Stimulated activated CD8-positive, alpha-beta memory T cell treated with anti-CD3 and anti-CD28 coated beads, Interleukin-15, amount 100 ng/mL, for 4 hours (primary cell): ENCODE results near the gene SBK2.
"Not testable (repeated sequence)": the region's sequence is repeated elsewhere in the genome, so short reads cannot be mapped to it uniquely, and the experiment has no call there.

ENCODE experiments used
- DNase-seq, 2 donors: peaks; one replicate each; pipeline ENCODE4 v3.0.0-alpha.2; 2020; ENCODE audit warnings: low read depth in 2 of 2

Gene SBK2

DNA sequence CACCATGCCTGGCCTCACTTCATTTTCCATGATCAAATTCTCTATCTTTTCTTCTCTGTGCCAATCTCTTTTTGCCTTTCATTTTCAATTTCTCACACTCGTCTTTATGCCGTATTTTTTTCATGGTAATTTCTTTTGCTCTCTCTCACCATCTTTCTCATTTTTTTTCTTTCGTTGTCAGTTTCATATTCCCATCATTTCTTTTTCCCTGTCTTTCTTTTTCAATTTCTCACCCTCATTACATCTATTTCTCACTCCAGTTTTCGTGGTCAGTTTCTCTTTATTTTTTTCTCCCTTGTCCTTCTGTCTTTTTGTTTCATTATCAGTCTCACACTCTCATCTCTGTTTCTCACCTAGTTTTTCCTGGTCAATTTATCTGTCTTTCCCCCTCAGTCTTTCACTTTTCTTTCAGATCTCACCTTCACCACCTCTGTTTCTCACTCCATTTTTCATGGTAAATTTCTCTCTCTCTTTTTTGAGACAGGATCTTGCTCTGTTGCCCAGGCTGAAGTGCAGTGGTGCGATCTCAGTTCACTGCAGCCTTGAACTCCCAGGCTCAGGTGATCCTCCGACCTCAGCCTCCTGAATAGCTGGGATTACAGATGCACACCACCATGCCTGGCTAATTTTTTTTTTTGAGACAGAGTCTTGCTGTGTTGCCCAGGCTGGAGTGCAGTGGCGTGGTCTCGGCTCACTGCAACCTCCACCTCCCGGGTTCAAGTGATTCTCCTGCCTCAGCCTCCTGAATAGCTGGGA, 34.6 kb downstream of the SBK2 start:
- DNase-seq = no peak

- DNase-seq = no peak
Observed at GRCh38 chr19:55500368-55500952, 36.5 kb downstream of the SBK2 start.

DNA sequence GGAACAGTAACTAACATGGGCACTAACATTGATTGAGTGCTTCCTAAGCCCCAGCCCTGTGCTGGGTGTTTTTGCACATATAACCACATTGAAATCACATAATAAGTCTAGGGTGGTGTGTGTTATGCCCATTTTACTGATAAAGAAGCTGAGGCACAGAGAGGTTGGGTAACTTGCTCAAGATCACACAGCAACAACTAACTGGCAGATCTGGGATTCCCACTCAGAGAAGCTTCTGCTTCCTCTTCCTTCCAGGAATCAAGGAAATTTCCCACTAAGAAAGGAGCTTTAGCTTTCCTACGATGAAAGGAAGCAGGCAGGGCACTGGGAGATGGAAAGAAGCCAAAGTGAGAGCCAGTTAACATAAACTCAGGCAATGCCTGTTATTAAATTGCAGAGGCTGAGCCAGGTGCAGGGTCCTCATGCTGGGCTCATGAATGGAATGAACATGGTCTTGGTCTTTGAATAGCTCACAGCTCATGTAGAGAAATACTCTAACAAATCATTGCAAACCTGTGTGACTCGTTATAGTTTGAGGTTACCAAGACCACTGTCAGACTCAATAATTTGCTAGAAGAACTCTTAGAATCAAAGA, 38.6 kb downstream of the SBK2 start:
- DNase-seq = no peak

- no peak for DNase-seq
Observed at GRCh38 chr19:55497763-55498162, 39.2 kb downstream of the SBK2 start.

DNA sequence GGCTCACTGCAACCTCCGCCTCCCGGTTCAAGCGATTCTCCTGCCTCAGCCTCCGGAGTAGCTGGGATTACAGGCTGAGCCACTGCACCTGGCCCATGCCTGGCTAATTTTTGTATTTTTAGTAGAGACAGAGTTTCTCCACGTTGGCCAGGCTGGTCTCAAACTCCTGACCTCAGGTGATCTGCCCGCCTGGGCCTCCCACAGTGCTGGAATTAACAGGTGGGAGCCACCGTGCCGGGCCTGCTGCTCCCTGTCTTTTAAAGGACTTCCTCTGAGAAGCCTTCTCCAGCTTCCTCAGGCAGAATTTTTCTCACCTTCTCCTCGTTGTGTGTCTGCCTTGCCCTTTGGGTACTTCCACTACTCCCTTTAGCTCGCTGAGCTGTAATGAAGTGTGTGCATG, 40.1 kb downstream of the SBK2 start:
- DNase-seq = not testable (repeated sequence)

GRCh38 chr19:55495646-55496349, 41.1 kb downstream of the SBK2 start:
- no peak for DNase-seq

DNA sequence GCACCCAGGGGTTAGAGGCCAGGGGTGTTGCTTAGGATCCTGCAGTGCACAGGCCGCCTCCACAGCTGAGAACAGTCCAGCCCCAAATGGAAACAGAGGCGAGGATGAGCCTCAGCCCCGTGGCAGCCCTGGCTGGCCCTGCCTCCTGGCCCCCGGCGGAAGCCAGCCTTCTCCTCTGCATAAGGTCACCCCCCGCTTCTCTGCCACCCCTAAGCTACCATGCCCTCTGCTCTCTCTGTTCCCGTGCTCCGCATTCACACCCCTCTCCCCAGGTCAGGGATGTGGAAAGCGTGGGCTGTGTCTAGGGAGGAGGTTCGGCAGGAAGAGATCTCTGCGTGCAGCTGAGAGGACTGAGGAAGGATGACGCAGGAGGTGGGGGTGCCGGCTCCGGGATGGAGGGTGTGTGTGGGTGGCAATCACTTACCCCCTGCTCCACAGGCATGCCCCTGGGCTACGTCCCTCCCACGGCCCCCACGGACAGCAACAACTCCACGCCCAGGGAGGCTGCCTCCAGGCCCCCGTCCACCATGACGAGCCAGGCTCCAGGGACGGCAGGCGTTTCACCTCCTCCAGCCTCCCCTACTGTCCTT, 42.7 kb downstream of the SBK2 start:
- no peak for DNase-seq

GRCh38 chr19:55493645-55494171, 43.2 kb downstream of the SBK2 start:
- no peak for DNase-seq

DNA sequence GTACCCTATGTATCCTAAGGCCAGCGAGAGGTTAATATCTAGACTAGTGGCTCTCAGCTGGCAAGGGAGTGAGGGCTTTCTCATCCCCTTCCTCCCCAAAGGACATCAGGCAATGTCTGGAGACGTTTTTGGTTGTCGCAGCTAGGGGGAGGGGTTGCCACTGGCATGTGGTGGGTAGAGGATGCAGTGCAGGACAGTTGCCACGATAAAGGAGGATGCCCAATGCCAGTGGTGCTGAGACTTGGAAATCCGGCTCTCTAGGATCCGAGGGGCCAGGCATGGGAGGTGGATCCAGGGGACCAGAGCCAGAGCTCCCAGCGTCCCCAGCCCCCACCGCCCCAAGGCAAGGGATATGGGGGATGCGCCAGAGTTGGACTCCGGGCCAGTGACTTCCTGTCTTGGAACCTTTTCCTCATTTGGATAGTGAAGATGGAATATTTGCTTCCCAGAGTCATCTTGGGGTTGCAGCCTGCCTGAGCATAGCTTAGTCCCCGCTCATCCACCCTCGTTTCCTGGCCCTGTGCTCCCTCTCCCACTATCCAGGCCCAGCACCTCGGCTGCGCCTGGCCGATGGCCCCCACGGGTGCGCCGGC, 43.8 kb downstream of the SBK2 start:
- no peak for DNase-seq

- no peak for DNase-seq
Observed at GRCh38 chr19:55492362-55492944, 44.5 kb downstream of the SBK2 start.

DNA sequence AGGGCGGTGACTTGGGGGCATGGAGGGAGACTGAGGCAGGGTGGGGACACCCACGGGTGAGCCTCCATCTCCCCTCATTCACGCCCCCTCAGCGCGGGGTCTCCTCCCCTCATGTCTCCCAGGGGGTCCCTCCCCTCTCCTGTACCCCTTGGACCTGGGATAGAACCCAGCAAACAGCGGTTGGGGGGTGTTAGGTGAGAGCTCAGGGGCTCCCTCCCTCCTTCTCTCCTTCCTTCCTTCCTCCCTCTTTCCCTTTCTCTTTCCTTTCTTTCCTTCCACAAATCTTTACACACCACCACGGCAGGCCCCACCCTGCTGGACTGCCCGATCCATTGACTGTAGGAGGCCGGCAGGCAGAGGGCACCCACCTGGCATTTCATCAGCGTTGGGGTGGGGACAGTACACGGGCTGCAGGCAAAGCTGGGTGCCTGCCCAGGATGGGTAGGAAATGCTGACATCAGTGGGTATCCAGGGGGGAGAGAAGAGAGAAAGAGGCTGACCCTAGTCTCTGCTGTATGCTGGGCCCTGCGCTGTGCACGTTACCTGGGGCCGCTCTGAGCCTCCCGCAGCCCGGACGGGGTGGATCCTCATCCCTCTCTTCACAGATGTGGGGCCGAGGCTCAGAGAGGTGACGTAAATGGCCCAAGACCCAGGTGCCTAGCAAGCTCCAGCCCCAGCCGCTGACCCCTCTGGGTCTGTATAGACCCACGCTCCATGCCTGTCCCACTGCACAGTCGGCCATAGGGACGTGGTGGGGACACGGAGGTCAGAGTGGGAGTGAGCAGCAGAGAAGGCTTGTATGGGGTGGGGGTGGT, 45.2 kb downstream of the SBK2 start:
- no peak for DNase-seq

DNA sequence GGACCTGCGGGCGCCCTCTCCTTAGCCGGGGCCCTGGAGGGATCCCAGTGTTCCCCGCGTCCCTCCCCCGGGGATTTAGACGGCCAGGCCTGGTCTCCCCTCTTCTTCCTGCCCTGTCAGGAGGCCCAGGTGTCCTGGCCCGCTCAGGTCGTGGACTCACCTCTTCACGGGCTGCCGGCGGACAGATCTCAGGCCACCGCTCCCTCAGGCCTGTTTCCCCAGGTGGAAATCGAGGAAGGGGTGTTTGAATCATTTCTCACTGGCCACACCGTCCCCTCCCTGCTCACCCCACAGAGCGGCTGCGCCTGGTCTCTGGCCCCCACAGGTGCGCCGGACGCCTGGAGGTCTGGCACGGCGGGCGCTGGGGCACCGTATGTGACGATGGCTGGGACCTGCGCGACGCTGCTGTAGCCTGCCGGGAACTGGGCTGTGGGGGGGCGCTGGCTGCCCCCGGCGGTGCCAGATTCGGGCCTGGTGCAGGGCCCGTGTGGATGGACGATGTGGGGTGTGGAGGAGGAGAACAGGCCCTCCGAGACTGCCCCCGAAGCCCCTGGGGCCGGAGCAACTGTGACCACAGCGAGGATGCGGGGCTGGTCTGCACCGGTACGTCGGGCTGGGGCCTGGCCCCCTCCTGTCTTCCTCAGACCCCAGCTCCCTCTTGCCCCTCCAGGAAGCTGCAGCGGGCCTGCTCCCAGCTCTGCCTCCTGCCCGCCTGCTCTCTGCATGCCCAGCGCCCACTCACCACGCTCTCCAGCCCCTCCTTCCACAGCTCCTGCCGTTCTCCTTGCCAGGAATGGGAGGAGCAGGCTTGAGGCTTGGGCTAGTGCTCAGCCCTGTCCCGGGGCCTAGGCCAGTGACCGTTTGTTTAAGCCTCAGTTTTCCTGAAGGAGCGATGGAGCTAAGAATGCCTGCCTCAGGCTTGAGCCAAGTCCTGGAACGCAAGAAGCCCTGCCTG, 46.2 kb downstream of the SBK2 start:
- no peak for DNase-seq

GRCh38 chr19:55489711-55490477, 47.0 kb downstream of the SBK2 start:
- DNase-seq = no peak

DNA sequence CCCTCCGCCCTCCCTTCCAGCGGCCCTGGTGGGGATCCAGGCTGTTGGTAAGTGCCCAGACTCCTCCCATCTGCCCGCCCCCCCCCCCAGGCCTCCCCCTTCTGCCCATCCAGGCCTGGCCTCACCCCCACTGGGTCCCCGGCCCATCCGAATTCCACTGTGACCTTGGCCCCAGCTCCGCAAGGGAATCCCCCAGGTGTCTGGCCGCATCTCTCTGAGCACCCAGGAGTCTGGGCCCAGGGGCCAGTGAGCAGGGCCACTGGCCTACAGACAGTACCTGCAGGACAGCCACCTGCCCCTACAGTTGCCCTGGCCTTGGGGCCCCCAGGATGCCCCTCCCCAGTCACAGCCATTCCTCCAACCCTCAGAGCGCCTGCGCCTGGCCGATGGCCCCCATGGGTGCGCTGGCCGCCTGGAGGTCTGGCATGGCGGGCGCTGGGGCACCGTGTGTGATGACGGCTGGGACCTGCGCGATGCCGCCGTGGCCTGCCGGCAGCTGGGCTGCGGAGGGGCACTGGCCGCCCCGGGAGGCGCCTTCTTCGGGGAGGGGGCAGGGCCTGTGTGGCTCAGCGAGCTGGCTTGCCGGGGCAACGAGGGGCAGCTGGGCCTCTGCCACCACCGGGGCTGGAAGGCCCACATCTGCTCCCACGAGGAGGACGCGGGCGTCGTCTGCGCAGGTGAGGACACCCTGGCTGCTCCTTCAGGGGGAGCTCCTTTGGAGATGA, 47.8 kb downstream of the SBK2 start:
- DNase-seq = no peak

DNA sequence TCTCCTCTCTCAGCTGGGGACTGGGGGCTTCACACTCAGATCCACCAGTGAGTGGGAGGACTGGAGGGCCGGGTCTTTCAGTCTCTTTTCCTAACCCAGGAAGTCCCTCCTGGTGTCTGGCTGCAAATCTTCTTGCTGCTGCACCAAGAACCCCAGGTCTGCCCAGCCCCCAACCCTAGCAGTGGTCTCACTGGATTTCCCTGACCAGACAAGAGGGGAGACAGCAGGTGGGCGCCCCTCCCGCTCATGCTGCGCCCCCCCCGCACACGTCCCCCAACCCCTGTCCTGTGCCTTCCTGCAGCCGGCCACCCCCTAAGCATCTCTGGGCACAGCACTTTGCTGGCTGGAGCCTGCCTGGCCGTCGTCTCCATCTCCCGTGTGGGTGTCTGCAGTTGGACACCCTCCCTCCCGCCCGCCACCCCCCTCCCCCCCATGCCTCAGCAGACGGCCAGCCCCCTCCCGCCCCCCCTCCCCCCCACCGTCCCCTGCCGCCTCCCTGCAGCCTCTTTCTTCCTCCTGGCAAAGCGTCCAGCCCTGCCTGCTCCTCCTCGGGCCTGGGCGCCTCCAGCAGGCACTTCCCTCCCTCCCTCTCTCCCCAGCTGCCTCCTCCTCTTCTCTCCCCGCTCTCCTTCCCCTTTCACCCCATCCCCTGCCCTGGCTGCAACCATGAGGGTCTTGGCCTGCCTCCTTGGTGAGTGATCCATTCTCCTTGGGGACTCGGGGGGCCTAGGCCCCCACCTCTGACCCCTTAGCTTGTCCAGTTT, 48.8 kb downstream of the SBK2 start, which contains the start of gene SSC5D:
TSS of gene SSC5D (plus strand) at position 513 of the 764 bp plus-strand sequence. CDS start at position 667, 154 bp downstream.
- DNase-seq = no peak

DNA sequence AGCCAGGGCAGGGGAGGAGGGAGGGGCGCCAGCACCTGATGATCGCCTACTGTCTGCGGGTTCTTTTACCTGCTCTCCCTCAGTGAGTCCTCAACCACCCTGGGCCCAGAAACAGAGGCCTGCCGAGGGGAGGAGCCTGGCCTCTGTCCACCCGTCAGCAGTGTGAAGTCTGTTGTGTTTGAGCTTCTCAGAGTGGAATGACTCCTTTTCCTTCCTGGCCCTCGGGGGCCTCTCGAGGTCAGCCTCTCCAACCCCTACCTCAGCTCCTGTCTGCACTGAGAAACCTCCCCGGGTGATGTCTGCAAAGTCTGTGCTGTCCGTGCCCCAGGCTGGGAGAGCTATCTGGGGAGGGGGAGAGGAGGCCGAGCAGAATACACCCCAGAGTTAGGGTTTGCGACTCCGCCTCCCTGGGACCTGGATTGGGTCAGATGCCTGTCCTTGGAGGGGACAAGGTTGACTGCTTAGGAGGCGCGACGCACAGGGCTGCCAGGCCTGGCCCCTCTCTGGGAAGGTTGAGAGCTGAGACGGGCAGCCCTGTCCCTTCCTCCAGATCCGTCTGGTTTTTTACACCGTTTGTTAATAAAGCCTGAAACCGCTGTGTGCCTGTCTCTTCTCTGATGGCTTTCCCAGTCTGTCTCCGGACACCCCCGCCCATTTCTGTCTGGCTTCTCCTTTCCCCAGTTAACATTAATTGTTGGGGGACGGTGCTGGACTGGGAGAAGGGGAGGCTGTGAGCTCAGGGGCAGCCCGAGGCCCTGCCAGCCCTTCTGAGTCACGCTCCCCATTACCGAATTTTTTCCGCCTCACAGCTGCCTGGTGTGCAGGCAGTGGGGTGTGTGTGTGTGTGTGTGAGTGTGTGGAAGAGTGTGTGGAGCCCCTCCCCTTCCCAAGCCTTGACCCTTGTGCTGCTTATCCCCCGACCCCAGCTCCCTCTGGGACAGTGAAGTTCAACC, 49.7 kb downstream of the SBK2 start:
- DNase-seq = peak; percentile 29 to 30
